AG04450 (cell line): ENCODE results near the gene RNMT. TPM values are rescaled to one million over a fixed set of nuclear protein-coding genes. Genes with fewer than 3 reads are reported as not detected.

ENCODE experiments used
- CTCF ChIA-PET: fragments of 300-600, 350-600 bp; formaldehyde crosslinking; extraction: SDS; loops from one replicate; lab custom pipeline; 2022; ENCODE audit warnings: antibody characterized with exemption, inconsistent platforms; lab: Charles Lee
- POLR2A ChIA-PET: fragments of 350-600 bp; formaldehyde crosslinking; extraction: SDS; loops from one replicate; lab custom pipeline; 2021; ENCODE audit warnings: antibody characterized with exemption, inconsistent platforms; lab: Yijun Ruan, JAX
- DNase-seq: peaks from one replicate; pipeline ENCODE4 v3.0.0-alpha.2; 2011; ENCODE audit warnings: low read depth, low spot score
- H3K27ac ChIP-seq: one replicate; pipeline ENCODE4 v1.5.1; 2012; ENCODE audit warnings: low read depth, low read length, control low read depth
- H3K27me3 ChIP-seq: one replicate; pipeline ENCODE4 v1.6.0; 2012; ENCODE audit warnings: low read length; ENCODE audit not compliant: control insufficient read depth, insufficient read depth
- H3K4me3 ChIP-seq: 2 replicates; pipeline ENCODE4 v1.5.1; 2011; ENCODE audit warnings: mild to moderate bottlenecking, low read depth, low read length, control low read depth
- H3K9me3 ChIP-seq: 2 replicates; pipeline ENCODE4 v1.5.1; 2012; ENCODE audit warnings: low read length; ENCODE audit not compliant: control insufficient read depth, insufficient read depth
- CTCF ChIP-seq: IDR thresholded peaks from 2 replicates; pipeline ENCODE4 v1.5.1; 2011; ENCODE audit warnings: low read depth, low read length, control low read depth, inconsistent platforms
- polyA plus RNA-seq: library from polyadenylated mRNA; depleted of rRNA; stranded (reverse); fragments of >200 nt; gene quantifications from 2 replicates; pipeline ENCODE4 v1.2.3, GENCODE V29; 2011

Gene RNMT
- polyA plus RNA-seq, 1 experiment, result 23.5 TPM

- peak; percentile 27 for TF ChIP-seq CTCF
- DNase-seq, result no peak
- Histone ChIP-seq H3K9me3 (peaks cover 4% of the 10 kb centered on the region; the same call in 1 of the 2 replicates), H3K4me3 (no peak overlapping the region), H3K27me3 (no peaks in the 10 kb centered on the region), H3K27ac (no peak overlapping the region)
- CTCF ChIA-PET, result no interaction called here
- POLR2A ChIA-PET, result no interaction called here
Observed at GRCh38 chr18:13800505-13801259, 74.2 kb downstream of the RNMT start.

- no peak for DNase-seq
- Histone ChIP-seq H3K27ac (no peak overlapping the region), H3K27me3 (no peaks in the 10 kb centered on the region), H3K4me3 (0 out of 2 replicates have a peak overlapping the region, but pooled peaks have one; percentile 21), H3K9me3 (peaks cover 4% of the 10 kb centered on the region; the same call in 1 of the 2 replicates)
- POLR2A ChIA-PET, result no interaction called here
- no peak for TF ChIP-seq CTCF
- CTCF ChIA-PET, result interaction anchor here (0.6 kb wide), 1 partner anchor 93 kb away, joined by 4 read pairs; no protein-coding TSS in a partner anchor
Observed at GRCh38 chr18:13801260-13801601, 74.8 kb downstream of the RNMT start.

- Histone ChIP-seq H3K27ac (no peak overlapping the region), H3K27me3 (no peaks in the 10 kb centered on the region), H3K4me3 (no peak overlapping the region), H3K9me3 (no peaks in the 10 kb centered on the region; the same call in 1 of the 2 replicates)
- ChIA-PET POLR2A (no interaction called here), CTCF (interaction anchor here (3.8 kb wide), 1 partner anchor 9 kb away, joined by 26 read pairs; no protein-coding TSS in a partner anchor)
- no peak for TF ChIP-seq CTCF
- DNase-seq, result no peak
Observed at GRCh38 chr18:13804305-13804704, 77.8 kb downstream of the RNMT start.

GRCh38 chr18:13808294-13809042, 82.0 kb downstream of the RNMT start:
- DNase-seq, result no peak
- H3K4me3 ChIP-seq, result no peak overlapping the region
- no peak overlapping the region for H3K27ac ChIP-seq
- H3K27me3 ChIP-seq, result no peaks in the 10 kb centered on the region
- TF ChIP-seq CTCF, result no peak
- H3K9me3 ChIP-seq, result no peaks in the 10 kb centered on the region
- ChIA-PET CTCF (interaction anchor here (1.7 kb wide), 1 partner anchor 16 kb away, joined by 4 read pairs; the partner anchor contains the start of gene MC5R), POLR2A (no interaction called here)

- TF ChIP-seq CTCF, result no peak
- CTCF ChIA-PET, result no interaction called here
- DNase-seq, result no peak
- Histone ChIP-seq H3K27me3 (no peaks in the 10 kb centered on the region), H3K4me3 (no peak overlapping the region), H3K27ac (no peak overlapping the region), H3K9me3 (no peaks in the 10 kb centered on the region)
- POLR2A ChIA-PET, result no interaction called here
Observed at GRCh38 chr18:13809043-13809430, 82.6 kb downstream of the RNMT start.
